ENCODE measurements around the gene PDCD4.

PDCD4 gene

GRCh38 chr10:110871298-110872084 lies at the start of gene PDCD4:
TSS of gene PDCD4 (plus strand) at chr10:110871928. CDS start at chr10:110876028, 4,100 bp downstream.
- peak; percentile 86 for DNase-seq

DNA sequence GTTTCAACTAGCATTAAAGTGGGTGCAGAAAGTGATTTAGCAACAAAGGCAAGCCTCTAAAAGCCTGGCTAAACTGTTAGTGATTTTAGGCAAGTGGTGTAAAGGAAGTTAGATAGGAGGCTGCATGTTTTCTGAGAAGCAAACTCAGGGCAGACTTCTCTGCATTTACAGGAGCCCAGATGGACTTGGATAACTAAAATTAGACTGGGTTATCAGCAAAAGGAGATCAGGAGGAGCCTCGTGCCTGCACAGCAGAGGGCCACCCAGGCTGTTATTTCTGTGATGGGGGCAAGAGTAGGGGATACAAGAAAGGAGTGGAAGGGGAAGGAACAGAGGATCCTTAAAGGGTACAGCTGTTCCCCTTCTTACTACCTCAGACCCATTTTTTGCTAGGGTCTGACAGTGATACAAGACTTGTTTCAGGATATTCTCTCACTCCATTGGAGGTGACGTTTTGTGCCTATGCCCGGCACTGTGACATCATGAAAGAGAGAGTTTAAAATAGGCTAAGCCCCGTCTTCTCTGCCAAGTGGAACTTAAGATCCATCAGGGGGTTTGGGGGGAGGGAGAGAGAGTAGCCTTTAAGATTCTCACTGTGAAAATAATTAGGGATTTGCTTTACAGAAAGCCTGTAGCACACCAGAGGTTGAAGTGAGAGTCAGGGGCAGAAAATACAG lies 49.6 kb upstream of the PDCD4 start:
- no peak for DNase-seq

DNA sequence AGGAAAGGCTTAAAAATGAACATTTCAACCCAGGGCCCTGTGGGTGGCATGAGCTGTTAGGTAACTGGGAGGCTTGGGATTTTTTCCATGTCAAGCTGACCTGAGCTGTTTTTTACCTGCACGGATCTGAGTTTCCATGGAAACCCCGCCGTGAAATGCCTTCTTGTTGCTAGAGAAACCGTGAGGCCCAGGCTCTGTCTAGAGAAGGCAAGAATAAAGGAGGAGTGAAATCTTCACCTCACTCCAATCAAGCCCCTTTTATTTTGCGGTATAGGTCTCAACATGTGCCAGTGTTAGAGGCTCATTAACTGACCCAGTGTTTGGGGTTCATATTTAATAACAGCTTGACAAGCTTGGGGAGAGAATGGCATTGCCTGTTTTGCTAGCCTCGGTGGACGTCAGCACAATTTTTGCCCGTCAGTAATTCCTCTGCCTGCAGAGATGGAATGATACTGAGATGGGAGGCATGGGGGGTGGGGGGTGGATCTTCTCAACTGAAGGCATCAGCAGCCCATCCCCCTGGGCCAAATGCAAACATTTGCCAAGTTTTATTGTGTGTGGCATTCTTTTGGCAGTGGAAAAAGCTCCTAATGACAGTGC lies 48.9 kb upstream of the PDCD4 start:
- peak; percentile 51 for DNase-seq

DNA sequence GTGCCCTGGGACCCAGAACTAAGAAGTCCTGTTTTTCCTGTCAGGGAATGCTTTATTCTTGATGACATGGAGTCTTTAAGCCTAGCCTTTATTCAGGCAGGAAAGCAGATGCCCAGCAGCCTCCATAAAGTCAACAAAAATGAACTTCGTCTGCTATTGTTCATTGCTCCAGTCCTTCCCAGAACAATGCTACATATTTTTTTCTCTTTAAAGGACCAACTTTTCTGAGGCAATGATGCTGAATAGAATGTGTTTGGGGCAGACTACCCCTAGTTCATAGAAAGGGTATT lies 47.6 kb upstream of the PDCD4 start:
- no peak for DNase-seq

GRCh38 chr10:110824660-110825059 lies 47.1 kb upstream of the PDCD4 start:
- DNase-seq: no peak

DNA sequence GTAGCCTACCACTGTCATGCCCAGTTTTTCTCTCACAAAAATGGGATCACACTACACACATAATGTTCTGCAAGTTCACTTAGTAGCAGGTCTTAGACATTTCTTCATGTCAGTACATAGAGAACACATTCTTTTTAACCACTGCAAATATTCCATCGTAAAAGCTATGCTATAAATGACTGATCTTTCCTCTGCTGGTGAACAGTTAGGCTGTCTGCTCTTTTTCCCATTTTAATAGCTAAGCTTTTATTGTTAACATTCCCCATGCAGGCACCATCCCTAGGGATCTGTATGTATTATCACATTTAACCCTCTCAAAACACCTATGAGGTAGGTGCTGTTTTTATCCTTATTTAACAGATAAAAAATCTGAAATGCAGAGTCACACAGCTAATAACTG lies 46.2 kb upstream of the PDCD4 start:
- no peak for DNase-seq

GRCh38 chr10:110827410-110827809 lies 44.3 kb upstream of the PDCD4 start:
- DNase-seq: no peak

- no peak for DNase-seq
These were observed 43.9 kb upstream of the PDCD4 start for GRCh38 chr10:110827875-110828274.

- no peak for DNase-seq
These were observed 43.2 kb upstream of the PDCD4 start for GRCh38 chr10:110828525-110828924.

DNA sequence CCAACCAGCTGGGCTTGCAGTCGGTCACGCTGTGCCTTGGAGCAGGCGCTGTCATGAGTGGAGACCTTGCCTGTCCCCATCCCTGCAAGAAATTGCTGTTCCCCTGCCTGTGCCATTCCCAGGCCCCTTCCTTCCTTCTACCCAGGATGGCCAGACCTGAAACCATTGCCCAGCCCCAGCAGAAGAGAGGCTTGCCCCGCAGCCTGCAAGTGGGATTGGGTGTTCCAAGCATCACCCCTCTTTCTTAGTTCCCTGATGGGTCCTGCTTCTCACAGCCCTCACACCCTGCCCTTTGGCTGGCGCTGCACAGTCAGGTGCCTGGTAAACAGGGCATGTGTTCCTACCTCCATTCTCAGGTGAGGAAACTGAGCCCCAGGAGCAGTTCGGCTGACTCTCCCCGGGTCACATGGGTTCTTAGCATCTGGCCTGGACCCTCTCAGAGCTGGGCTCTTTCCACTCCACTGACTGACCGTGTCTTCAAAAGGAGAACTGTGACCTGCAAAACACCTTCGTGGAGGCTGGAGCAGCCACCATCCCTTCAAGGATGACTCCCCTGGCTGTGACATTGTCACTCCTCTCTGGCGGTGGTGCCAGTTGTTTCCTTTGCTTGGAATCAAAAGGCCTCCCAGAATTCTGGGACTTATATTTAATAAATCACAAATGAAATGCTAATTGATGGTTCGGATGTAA lies 41.9 kb upstream of the PDCD4 start:
- DNase-seq: no peak

GRCh38 chr10:110833234-110833940 lies 38.3 kb upstream of the PDCD4 start:
- DNase-seq: no peak

DNA sequence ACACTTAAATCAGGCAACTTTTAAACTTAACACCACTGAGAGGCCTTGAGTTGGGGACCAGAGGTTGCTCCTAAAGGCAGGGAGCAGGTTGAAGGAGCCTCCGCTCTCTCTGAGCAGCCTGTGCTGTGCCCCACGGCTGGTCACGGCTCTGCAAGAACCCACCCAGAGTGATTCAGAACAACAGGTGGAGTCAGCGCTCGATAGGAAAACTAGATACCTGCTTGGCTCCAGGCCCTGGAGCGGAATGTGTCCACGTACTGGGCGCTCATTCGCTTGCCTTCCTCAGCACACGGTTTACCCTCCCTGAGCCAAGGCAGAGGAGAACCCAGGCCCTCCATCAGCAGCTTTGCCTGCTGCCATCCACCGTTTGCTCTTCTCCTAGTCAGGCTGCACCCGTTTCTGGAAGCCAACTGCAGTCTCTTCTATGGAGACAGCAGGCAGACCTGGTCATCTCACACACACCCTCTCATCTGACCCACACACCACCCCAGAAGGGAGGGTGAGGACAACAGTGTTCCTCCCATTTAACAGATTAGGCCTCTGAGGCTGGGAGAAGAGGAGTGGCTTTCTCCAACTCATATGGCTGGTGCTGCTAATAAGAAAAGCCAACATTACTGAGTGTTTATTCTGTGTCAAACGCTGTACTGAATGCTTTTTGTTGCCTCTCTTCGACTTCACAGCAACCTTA lies 37.6 kb upstream of the PDCD4 start:
- DNase-seq: no peak

GRCh38 chr10:110834629-110835301 lies 37.0 kb upstream of the PDCD4 start:
- no peak for DNase-seq

- no peak for DNase-seq
These were observed 35.9 kb upstream of the PDCD4 start for GRCh38 chr10:110835841-110836240.

GRCh38 chr10:110836706-110837105 lies 35.0 kb upstream of the PDCD4 start:
- DNase-seq: no peak

GRCh38 chr10:110837418-110838171 lies 34.1 kb upstream of the PDCD4 start:
- DNase-seq: no peak

DNA sequence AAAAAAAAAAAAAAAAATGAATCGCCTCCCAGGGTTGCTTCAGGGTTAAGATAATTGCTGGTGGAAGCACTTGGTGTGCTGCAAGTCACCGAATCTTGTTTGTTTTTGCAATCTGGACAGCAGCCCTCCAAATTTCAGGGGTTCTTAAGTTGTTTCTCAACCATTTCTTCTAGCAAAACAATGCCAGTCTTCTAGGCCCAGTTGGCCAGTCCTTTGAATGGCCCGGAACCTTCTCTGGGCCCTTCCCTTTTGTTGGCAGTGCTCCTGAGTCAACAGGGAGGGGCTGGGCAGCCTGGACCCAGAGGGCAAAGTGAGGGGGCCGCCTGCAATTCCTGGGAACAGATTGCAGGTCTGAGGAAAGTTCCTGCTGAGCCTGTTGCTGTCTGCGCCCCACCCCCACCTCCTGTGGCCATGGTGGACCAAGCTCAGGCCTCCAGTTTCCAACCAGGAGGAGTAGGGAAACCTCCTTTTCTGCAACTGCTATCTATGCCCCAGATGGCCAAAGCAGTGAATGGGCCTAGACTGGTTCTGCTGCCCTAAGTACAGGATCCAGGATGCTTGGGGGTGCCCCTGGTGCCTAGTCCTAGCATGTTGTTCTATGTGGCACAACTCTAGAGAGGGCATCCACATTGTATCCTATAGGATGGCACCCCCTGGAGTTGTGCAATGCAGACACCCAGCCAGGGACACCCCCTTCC lies 31.4 kb upstream of the PDCD4 start:
- no peak for DNase-seq

GRCh38 chr10:110840923-110841428 lies 30.8 kb upstream of the PDCD4 start:
- no peak for DNase-seq

GRCh38 chr10:110841767-110842267 lies 29.9 kb upstream of the PDCD4 start:
- DNase-seq: no peak

DNA sequence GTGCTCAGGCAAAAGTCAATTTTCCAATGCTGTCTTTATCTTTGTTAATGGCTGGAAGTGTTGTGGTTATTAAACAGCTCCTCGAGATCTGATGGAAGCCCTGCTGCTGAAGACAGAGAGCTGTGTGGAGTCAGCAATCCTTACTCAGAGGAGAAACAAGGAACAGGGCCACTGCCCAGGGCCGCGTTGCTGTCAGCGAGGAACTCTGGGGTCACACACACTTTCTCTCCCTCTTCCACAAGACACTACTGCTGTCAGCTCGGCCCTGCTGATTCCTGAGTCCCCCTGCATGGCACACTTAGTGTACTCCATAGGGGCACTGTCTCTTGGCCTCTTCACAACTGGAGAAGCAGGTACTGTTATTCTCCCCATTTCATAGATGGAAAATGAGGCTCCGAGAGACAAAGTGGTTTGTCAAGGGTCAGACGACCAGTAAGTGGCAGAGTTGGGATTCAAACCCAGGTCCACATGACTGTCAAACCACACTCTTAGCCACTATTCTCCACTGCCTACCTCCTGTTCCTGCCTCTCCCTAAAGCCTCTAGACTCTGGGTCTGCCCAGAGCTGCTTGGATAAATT lies 29.3 kb upstream of the PDCD4 start:
- no peak for DNase-seq
